NCI-H345 (cell line): ENCODE measurements around the gene NDFIP1.

ENCODE experiments used
- DNase-seq: peaks from one replicate; lab custom pipeline; 2025; lab: John Stamatoyannopoulos, UW

The NDFIP1 gene

GRCh38 chr5:142091922-142092321 lies 16.7 kb upstream of the NDFIP1 start:
- no peak for DNase-seq

- DNase-seq, result no peak
Observed at GRCh38 chr5:142095035-142095434, 13.5 kb upstream of the NDFIP1 start.

GRCh38 chr5:142095651-142096330 lies 12.8 kb upstream of the NDFIP1 start:
- no peak for DNase-seq

GRCh38 chr5:142096382-142096781 lies 12.2 kb upstream of the NDFIP1 start:
- DNase-seq, result no peak

GRCh38 chr5:142097681-142098080 lies 10.9 kb upstream of the NDFIP1 start:
- DNase-seq, result no peak

GRCh38 chr5:142098275-142098674 lies 10.3 kb upstream of the NDFIP1 start:
- DNase-seq, result no peak

GRCh38 chr5:142098931-142099330 lies 9.6 kb upstream of the NDFIP1 start:
- no peak for DNase-seq

GRCh38 chr5:142100307-142100706 lies 8.3 kb upstream of the NDFIP1 start:
- no peak for DNase-seq

- DNase-seq, result no peak
Observed at GRCh38 chr5:142102980-142103740, 5.4 kb upstream of the NDFIP1 start.

GRCh38 chr5:142104491-142104890 lies 4.1 kb upstream of the NDFIP1 start:
- DNase-seq, result no peak

- DNase-seq, result no peak
Observed at GRCh38 chr5:142106061-142106460, 2.5 kb upstream of the NDFIP1 start.

GRCh38 chr5:142107036-142107735 lies 1.4 kb upstream of the NDFIP1 start:
- DNase-seq, result no peak

- no peak for DNase-seq
Observed at GRCh38 chr5:142107736-142108431, 695 bp upstream of the NDFIP1 start.

- DNase-seq, result peak; percentile 26
Observed at GRCh38 chr5:142109331-142110045, 909 bp downstream of the NDFIP1 start.

- DNase-seq, result no peak
Observed at GRCh38 chr5:142110046-142110531, 1.5 kb downstream of the NDFIP1 start.

GRCh38 chr5:142110988-142111687 lies 2.6 kb downstream of the NDFIP1 start:
- DNase-seq, result no peak

GRCh38 chr5:142114687-142115086 lies 6.1 kb downstream of the NDFIP1 start:
- DNase-seq, result no peak

- no peak for DNase-seq
Observed at GRCh38 chr5:142115937-142116614, 7.5 kb downstream of the NDFIP1 start.

GRCh38 chr5:142117579-142118151 lies 9.1 kb downstream of the NDFIP1 start:
- no peak for DNase-seq

GRCh38 chr5:142118155-142118686 lies 9.6 kb downstream of the NDFIP1 start:
- no peak for DNase-seq
